Stimulated activated CD8-positive, alpha-beta memory T cell treated with anti-CD3 and anti-CD28 coated beads, Interleukin-2, amount 100 ng/mL, for 1 hour (primary cell): ENCODE measurements around the gene ZNF609.

Experiments used
- DNase-seq, 2 donors: peaks; one replicate each; pipeline ENCODE4 v3.0.0-alpha.2; 2020; ENCODE audit warnings: low read depth in 2 of 2

ZNF609 gene

GRCh38 chr15:64653757-64654156, 193.4 kb downstream of the ZNF609 start:
- DNase-seq: no peak

- no peak for DNase-seq
Measured at GRCh38 chr15:64656508-64656907, 196.1 kb downstream of the ZNF609 start.

- DNase-seq: no peak
Measured at GRCh38 chr15:64665179-64665578, 204.8 kb downstream of the ZNF609 start.

GRCh38 chr15:64667736-64668161, 207.4 kb downstream of the ZNF609 start:
- no peak for DNase-seq

DNA sequence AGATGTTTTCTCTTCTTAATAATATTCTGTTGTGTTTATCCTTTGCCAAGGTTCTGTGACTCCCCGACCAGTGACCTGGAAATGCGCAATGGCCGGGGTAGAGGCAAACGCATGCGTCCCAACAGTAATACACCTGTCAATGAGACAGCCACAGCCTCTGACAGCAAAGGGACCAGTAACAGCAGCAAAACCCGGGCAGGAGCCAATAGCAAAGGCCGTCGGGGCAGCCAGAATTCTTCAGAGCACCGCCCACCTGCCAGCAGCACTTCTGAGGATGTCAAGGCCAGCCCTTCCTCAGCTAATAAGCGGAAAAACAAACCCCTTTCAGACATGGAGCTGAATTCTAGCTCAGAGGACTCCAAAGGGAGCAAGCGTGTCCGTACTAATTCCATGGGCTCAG, 213.5 kb downstream of the ZNF609 start:
- DNase-seq: no peak

GRCh38 chr15:64678126-64678819, 217.9 kb downstream of the ZNF609 start:
- DNase-seq: no peak

GRCh38 chr15:64680097-64680496, 219.7 kb downstream of the ZNF609 start:
- no peak for DNase-seq

GRCh38 chr15:64681424-64682024, 221.1 kb downstream of the ZNF609 start:
- no peak for DNase-seq

- no peak for DNase-seq
Measured at GRCh38 chr15:64682255-64682654, 221.9 kb downstream of the ZNF609 start.

GRCh38 chr15:64683378-64683777, 223.0 kb downstream of the ZNF609 start:
- no peak for DNase-seq

DNA sequence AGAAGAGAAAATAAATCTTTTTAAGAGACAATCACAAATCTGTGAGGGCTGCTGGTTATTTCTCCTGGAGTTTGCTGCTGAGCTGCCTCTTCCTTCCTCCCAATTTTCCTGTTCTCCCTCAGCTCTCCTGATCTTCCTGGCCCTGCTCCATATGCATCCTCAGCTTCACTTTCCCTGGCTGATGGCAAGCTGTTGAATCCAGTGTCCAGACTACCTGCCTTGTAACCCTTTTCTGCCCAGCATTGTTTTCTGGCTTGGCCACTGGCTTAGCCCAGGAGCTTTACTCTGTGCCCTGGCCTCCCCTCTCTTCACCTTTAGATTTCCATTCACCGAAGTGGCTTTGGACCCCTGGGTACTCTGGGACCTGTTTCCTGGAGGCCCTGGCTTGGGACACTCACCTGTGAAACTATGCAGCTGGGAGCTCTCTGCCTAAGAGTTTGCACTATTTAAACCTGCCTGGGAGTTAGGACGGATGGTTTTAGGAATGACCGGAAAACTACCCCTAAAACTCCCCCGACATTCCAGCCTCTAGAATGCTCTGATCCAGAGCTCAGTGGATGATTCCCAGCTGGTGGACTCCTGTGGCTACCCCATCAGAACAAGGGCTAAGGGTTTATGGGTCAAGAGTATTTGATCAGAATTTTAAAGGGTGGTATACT, 225.0 kb downstream of the ZNF609 start:
- no peak for DNase-seq

DNA sequence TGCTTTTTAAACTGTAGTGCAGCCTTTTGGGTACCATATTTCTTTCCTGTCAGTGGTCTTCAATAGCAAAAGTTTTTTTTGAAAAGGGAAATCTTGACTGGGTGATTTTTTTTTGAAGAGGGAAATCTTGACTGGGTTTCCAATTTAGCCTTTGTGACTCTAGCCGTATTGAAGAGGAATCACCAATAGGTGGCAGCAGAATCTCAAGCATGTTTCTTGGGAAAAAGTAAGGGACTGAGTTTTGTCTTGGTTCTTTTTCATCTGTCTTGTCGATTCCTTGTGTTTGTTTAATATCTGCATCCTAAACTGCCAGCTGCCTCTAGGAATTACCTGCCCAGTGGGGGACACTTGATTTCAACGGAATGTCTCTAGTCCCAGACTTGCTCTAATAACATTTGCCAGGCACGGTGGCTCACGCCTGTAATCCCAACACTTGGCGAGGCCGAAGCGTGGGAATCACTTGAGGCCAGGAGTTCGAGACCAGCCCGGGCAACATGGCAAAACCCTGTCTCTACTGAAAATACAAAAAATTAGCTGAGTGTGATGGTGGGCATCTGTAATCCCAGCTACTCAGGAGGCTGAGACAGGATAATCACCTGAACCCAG, 225.9 kb downstream of the ZNF609 start:
- DNase-seq: no peak

DNA sequence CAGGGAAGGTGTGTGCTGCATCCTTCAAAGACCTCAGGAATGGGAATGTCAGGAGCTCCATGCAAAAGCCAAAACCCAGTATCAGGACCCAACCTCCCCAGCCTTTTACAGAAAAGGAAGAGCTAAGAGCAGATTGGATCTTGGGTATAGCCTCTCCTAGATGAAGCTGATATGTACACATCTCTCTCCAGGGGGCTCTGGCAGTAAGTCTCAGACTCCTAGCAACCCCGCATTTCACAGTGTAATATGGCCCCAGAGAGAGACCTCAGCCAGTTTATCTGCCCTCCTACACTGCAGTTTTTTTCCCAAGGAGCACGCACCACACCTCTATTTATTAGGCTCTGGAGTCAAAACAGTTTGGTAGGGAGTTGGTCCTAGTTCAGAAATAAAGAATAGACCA, 226.8 kb downstream of the ZNF609 start:
- no peak for DNase-seq

DNA sequence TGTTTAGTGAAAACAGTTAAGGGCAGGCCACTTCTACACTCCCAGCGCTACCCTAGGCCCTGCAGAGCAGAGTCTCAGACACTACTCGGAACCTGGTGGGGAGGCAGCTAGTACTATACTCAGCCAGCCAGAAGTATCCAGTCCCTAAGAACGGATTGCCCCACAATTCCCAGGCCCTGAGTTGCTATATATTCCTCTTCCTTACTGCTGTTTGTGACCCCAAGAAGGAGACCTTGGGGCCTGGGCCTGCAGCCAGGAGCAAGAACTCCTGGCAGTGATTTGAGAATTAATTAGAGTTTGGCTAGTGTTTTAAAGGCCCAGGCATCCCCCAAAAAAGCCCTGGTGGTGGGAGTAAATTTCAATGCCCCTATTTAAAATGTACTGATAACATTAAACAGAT, 227.3 kb downstream of the ZNF609 start:
- no peak for DNase-seq

DNA sequence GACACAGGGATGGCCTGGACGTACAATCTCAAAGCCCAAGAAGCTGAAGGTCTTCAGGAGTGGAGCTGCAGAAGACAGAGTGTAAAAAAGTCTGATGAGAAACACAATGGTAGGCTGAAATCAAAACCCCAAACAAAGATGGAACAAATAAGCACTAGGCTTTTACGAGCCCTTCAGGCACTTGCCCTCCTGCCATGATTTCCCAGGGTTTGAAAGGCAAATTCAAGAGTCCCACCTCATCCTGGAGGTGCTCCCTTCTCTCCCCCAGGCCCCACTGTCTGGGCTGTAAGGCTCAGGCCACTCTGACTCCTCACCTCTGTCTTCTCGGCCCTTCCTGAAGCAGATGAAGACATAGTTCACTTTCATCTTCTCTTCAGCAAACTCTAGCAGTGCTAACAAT, 228.4 kb downstream of the ZNF609 start:
- DNase-seq: no peak

DNA sequence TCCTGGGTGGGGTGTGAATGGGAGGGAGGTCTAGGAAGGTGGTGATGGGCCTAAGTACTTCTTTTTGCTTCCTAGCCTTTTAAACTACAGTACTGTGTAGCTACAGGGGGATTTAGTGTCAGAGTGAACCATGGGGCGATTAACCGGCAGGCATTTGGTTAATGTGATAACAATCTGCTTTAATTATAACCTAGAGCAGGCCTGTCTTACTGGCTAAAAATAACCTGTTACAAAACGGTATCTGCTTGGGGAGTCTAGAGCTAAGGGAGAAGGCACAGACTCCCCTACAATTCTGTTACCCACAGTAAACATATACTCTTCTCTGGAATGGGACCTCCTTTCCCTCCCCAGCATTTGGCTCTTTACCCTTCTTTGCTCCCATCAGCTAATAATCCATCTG, 229.6 kb downstream of the ZNF609 start:
- no peak for DNase-seq

DNA sequence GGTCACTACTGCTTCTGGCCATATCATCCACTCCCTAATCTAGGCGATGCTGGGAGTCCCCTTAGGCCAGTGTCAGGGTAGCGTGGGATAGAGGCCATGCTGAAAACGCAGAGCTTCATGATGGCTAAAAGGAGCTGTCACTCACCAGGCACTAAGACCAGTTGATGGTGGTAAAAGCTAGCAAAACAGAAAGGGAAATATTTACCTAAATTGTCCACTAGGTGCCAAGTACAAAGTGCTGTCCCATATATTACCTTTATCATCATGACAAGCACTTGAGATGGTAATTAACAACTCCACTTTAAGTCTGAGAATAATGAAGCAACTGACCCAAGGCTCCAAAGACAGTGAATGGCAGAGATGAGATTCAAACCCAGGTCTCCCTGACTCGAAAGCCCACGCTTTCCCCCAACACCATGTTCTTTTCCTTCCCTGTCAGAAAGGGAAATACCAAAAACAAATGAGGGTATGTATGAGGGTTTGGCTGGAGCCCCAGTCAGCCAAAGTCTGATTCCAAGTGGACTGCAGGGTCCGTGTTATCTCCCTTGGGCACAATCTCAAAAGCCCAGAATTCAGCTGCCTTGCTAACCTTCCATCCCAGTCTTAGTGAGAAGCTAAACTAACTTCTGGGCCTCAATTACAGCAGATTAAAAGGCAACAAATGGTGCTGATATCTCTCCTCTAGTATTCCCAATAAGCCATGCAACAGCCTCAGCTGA, 230.4 kb downstream of the ZNF609 start:
- no peak for DNase-seq

- DNase-seq: no peak
Measured at GRCh38 chr15:64691896-64692565, 231.7 kb downstream of the ZNF609 start.

GRCh38 chr15:64693134-64693533, 232.8 kb downstream of the ZNF609 start:
- no peak for DNase-seq

DNA sequence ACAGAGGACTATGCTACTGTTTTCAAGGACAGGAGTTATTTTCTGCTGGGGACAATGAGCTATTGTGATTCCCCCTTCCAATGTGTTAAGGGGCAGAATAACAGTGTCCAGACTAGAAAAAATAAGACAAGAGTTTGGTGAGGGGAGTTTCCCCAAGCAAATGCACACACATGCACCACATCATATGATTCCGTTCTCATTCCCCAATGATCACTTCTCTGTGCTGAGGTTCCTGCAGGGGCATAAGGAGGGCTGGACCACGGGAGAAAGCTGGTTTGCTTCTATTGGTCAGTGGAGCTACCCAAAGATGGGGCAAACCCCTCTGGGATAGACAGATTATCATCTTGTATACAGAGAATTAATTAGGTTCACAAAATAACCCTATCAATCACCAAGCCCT, 234.4 kb downstream of the ZNF609 start:
- DNase-seq: no peak

DNA sequence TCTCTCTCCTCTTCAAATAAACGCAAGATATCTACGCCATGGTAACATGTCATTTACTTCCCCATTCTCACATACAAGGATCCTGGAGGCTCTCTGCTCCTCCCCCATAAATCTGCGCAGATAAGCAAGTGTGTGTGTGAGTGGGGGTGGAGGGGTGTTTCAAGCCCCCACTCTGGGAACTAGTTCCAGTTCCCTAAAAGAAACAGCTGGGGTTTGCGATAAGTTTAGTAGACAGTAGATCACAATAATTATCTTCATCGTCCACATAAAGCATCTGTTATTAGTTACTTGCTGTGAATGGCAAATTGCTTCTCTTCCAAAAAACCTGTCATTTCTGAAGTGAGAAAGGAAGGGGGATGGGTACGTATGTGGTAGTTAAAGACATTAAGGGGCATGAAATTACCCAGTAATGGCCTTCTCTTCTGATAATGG, 235.2 kb downstream of the ZNF609 start:
- no peak for DNase-seq

GRCh38 chr15:64696481-64696880, 236.1 kb downstream of the ZNF609 start:
- DNase-seq: no peak
